ENCODE results near the gene STARD3. TPM values are rescaled to one million over a fixed set of nuclear protein-coding genes. Genes with fewer than 3 reads are reported as not detected.
A peak's percentile ranks its signal among the peaks of the same experiment; 100 is the strongest.

The STARD3 gene
- total RNA-seq, 1 experiment from 2014 or later: 55.5 TPM

GRCh38 chr17:39662551-39663339, 25.8 kb downstream of the STARD3 start:
- TSS peak; percentile 65 for BruUV-seq (replicated peaks)
- H3K4me3 ChIP-seq (ENCODE audit: low read depth, low read length): no peak overlapping the region
- ChIA-PET CTCF (interaction anchor here (0.5 to 1.4 kb wide), 2 partner anchors 8 to 9 kb away, joined by 3 to 5 read pairs; no protein-coding TSS in a partner anchor), POLR2A (no interaction called here)
- H3K4me1 Mint-ChIP-seq (ENCODE audit: low read depth, unreplicated experiment): no peaks in the 10 kb centered on the region
- no peaks in the 10 kb centered on the region; the same call in none of the 2 replicates for H3K36me3 ChIP-seq (ENCODE audit: control insufficient read depth, insufficient read depth, low read length)
- no peak for TF ChIP-seq CTCF (IDR thresholded peaks at IDR 0.05; ENCODE audit: insufficient read depth in 1 of 2, low read depth in 1 of 2, low read length in 1 of 2, severe bottlenecking in 1 of 2, unreplicated experiment in 1 of 2)
- no peaks in the 10 kb centered on the region for H3K27me3 ChIP-seq (replicated peaks; ENCODE audit: control insufficient read depth, insufficient read depth, low read length)
- H3K36me3 Mint-ChIP-seq (ENCODE audit: insufficient read depth, unreplicated experiment): peaks cover 10% of the 10 kb centered on the region
- H3K27ac Mint-ChIP-seq (ENCODE audit: unreplicated experiment): no peak overlapping the region
- no peaks in the 10 kb centered on the region for H3K9me3 Mint-ChIP-seq (ENCODE audit: unreplicated experiment)
- peaks cover 7% of the 10 kb centered on the region; the same call in 1 of the 2 replicates for H3K4me1 ChIP-seq
- H3K9me3 ChIP-seq: no peaks in the 10 kb centered on the region
- H3K4me3 Mint-ChIP-seq (ENCODE audit: unreplicated experiment): no peak overlapping the region
- intact Hi-C loops (cut with micrococcal nuclease; ENCODE audit: unreplicated experiment): no loop called here
- H3K27me3 Mint-ChIP-seq (ENCODE audit: insufficient read depth, unreplicated experiment): no peaks in the 10 kb centered on the region
- no peak for DNase-seq

- H3K36me3 ChIP-seq (ENCODE audit: control insufficient read depth, insufficient read depth, low read length): no peaks in the 10 kb centered on the region; the same call in none of the 2 replicates
- BruUV-seq (replicated peaks): no TSS peak
- TF ChIP-seq CTCF (IDR thresholded peaks at IDR 0.05; ENCODE audit: insufficient read depth in 1 of 2, low read depth in 1 of 2, low read length in 1 of 2, severe bottlenecking in 1 of 2, unreplicated experiment in 1 of 2): no peak
- Mint-ChIP-seq H3K4me3 (ENCODE audit: unreplicated experiment) (no peak overlapping the region), H3K27me3 (ENCODE audit: insufficient read depth, unreplicated experiment) (no peaks in the 10 kb centered on the region), H3K9me3 (ENCODE audit: unreplicated experiment) (no peaks in the 10 kb centered on the region), H3K4me1 (ENCODE audit: low read depth, unreplicated experiment) (peaks cover under 1% of the 10 kb centered on the region), H3K27ac (ENCODE audit: unreplicated experiment) (no peak overlapping the region), H3K36me3 (ENCODE audit: insufficient read depth, unreplicated experiment) (peaks cover 10% of the 10 kb centered on the region)
- H3K4me1 ChIP-seq: peaks cover 7% of the 10 kb centered on the region; the same call in 1 of the 2 replicates
- ChIA-PET POLR2A (no interaction called here), CTCF (interaction anchor here (0.5 to 1.4 kb wide), 2 partner anchors 8 to 9 kb away, joined by 3 to 5 read pairs; no protein-coding TSS in a partner anchor)
- no peaks in the 10 kb centered on the region for H3K9me3 ChIP-seq
- intact Hi-C loops (cut with micrococcal nuclease; ENCODE audit: unreplicated experiment): no loop called here
- no peak for DNase-seq
- H3K27me3 ChIP-seq (replicated peaks; ENCODE audit: control insufficient read depth, insufficient read depth, low read length): no peaks in the 10 kb centered on the region
- H3K4me3 ChIP-seq (ENCODE audit: low read depth, low read length): no peak overlapping the region
These were observed 26.4 kb downstream of the STARD3 start for GRCh38 chr17:39663340-39663687.

- H3K27me3 Mint-ChIP-seq (ENCODE audit: insufficient read depth, unreplicated experiment): peaks cover 4% of the 10 kb centered on the region
- intact Hi-C loops (cut with micrococcal nuclease; ENCODE audit: unreplicated experiment): no loop called here
- TF ChIP-seq CTCF (IDR thresholded peaks at IDR 0.05; ENCODE audit: insufficient read depth in 1 of 2, low read depth in 1 of 2, low read length in 1 of 2, severe bottlenecking in 1 of 2, unreplicated experiment in 1 of 2): no peak
- no peak overlapping the region for H3K27ac Mint-ChIP-seq (ENCODE audit: unreplicated experiment)
- H3K9me3 ChIP-seq: no peaks in the 10 kb centered on the region
- no peaks in the 10 kb centered on the region; the same call in 1 of the 2 replicates for H3K36me3 ChIP-seq (ENCODE audit: control insufficient read depth, insufficient read depth, low read length)
- peaks cover 7% of the 10 kb centered on the region; the same call in 1 of the 2 replicates for H3K4me1 ChIP-seq
- BruUV-seq (replicated peaks): no TSS peak
- peaks cover 10% of the 10 kb centered on the region for H3K36me3 Mint-ChIP-seq (ENCODE audit: insufficient read depth, unreplicated experiment)
- H3K4me3 Mint-ChIP-seq (ENCODE audit: unreplicated experiment): no peak overlapping the region
- ChIA-PET CTCF (interaction anchor here (0.6 to 1.4 kb wide), 2 partner anchors 10 to 27 kb away, joined by 3 to 5 read pairs; no protein-coding TSS in a partner anchor), POLR2A (no interaction called here)
- H3K27me3 ChIP-seq (replicated peaks; ENCODE audit: control insufficient read depth, insufficient read depth, low read length): no peaks in the 10 kb centered on the region
- H3K4me3 ChIP-seq (ENCODE audit: low read depth, low read length): no peak overlapping the region
- H3K9me3 Mint-ChIP-seq (ENCODE audit: unreplicated experiment): no peaks in the 10 kb centered on the region
- DNase-seq: no peak
- peaks cover 6% of the 10 kb centered on the region for H3K4me1 Mint-ChIP-seq (ENCODE audit: low read depth, unreplicated experiment)
These were observed 27.0 kb downstream of the STARD3 start for GRCh38 chr17:39663688-39664580.

Measured in Caco-2 (cell line).